ENCODE measurements around the gene LGALS7.
"Not testable (repeated sequence)": the region's sequence is repeated elsewhere in the genome, so short reads cannot be mapped to it uniquely, and the experiment has no call there.

LGALS7 gene

GRCh38 chr19:38800577-38801347, 27.4 kb upstream of the LGALS7 start:
- no peaks in the 10 kb centered on the region for H3K79me2 ChIP-seq (ENCODE audit: insufficient read depth, low read length)
- no peaks in the 10 kb centered on the region for H3K9me3 ChIP-seq (ENCODE audit: low read length)
- no peaks in the 10 kb centered on the region for H3K36me3 ChIP-seq (ENCODE audit: insufficient read depth, low read length)
- no peak overlapping the region for H2AFZ ChIP-seq (ENCODE audit: low read length)
- no peak overlapping the region for H3K4me2 ChIP-seq (ENCODE audit: low read length)
- no peak overlapping the region for H3K4me3 ChIP-seq (ENCODE audit: low read depth, low read length, poor library complexity, severe bottlenecking)
- no peak overlapping the region for H3K9ac ChIP-seq (ENCODE audit: low read length)
- no peaks in the 10 kb centered on the region for H3K4me1 ChIP-seq (ENCODE audit: insufficient read depth, low read length, severe bottlenecking)
- TF ChIP-seq CTCF (IDR thresholded peaks at IDR 0.05; ENCODE audit: low read length): no peak
- no peak for TF ChIP-seq EZH2 (IDR thresholded peaks at IDR 0.05; ENCODE audit: borderline replicate concordance, low read length)
- no peaks in the 10 kb centered on the region for H3K9me2 ChIP-seq (ENCODE audit: low read depth, low read length)
- no peaks in the 10 kb centered on the region for H3K27me3 ChIP-seq (ENCODE audit: insufficient read depth, low read length)
- no peak overlapping the region for H3K27ac ChIP-seq (ENCODE audit: low read depth, low read length, poor library complexity, severe bottlenecking)
- H3F3A ChIP-seq (ENCODE audit: insufficient read depth, low read length): no peaks in the 10 kb centered on the region
- H4K20me1 ChIP-seq (ENCODE audit: insufficient read depth, low read length): no peaks in the 10 kb centered on the region

DNA sequence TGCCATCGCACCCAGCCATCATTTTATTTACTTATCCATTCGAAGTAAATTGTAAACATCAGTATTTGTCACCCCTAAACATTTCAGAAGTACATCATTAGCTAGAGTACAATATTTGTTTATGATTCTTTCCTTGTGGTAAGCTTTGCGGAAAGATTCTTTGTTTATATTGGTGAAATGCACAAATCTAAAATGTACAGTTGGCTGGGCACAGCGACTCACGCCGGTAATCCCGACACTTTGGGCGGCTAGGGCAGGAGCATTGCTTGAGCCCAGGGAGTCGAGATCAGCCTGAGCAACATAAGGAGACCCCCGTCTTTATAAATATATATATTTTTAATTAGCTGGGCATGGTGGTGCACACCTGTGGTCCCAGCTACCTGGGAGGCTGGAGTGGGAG, 25.8 kb upstream of the LGALS7 start:
- no peaks in the 10 kb centered on the region for H4K20me1 ChIP-seq (ENCODE audit: insufficient read depth, low read length)
- no peak overlapping the region for H2AFZ ChIP-seq (ENCODE audit: low read length)
- no peaks in the 10 kb centered on the region for H3F3A ChIP-seq (ENCODE audit: insufficient read depth, low read length)
- H3K27ac ChIP-seq (ENCODE audit: low read depth, low read length, poor library complexity, severe bottlenecking): no peak overlapping the region
- no peaks in the 10 kb centered on the region for H3K9me2 ChIP-seq (ENCODE audit: low read depth, low read length)
- H3K4me3 ChIP-seq (ENCODE audit: low read depth, low read length, poor library complexity, severe bottlenecking): no peak overlapping the region
- no peaks in the 10 kb centered on the region for H3K4me1 ChIP-seq (ENCODE audit: insufficient read depth, low read length, severe bottlenecking)
- no peak overlapping the region for H3K9ac ChIP-seq (ENCODE audit: low read length)
- no peaks in the 10 kb centered on the region for H3K27me3 ChIP-seq (ENCODE audit: insufficient read depth, low read length)
- no peaks in the 10 kb centered on the region for H3K36me3 ChIP-seq (ENCODE audit: insufficient read depth, low read length)
- H3K9me3 ChIP-seq (ENCODE audit: low read length): no peaks in the 10 kb centered on the region
- H3K79me2 ChIP-seq (ENCODE audit: insufficient read depth, low read length): no peaks in the 10 kb centered on the region
- H3K4me2 ChIP-seq (ENCODE audit: low read length): no peak overlapping the region
- no peak for TF ChIP-seq CTCF (IDR thresholded peaks at IDR 0.05; ENCODE audit: low read length)
- no peak for TF ChIP-seq EZH2 (IDR thresholded peaks at IDR 0.05; ENCODE audit: borderline replicate concordance, low read length)

DNA sequence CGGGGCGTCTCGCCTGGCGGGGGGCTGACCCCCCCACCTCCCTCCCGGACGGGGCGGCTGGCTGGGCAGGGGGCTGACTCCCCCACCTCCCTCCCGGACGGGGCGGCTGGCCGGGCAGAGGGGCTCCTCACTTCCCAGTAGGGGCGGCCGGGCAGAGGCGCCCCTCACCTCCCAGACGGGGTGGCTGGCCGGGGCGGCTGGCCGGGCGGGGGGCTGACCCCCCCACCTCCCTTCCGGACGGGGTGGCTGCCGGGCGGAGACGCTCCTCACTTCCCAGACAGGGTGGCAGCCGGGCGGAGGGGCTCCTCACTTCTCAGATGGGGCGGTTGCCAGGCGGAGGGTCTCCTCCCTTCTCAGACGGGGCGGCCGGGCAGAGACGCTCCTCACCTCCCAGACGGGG, 24.5 kb upstream of the LGALS7 start:
- H3F3A ChIP-seq (ENCODE audit: insufficient read depth, low read length); H2AFZ ChIP-seq (ENCODE audit: low read length); H3K4me3 ChIP-seq (ENCODE audit: low read depth, low read length, poor library complexity, severe bottlenecking); H3K4me2 ChIP-seq (ENCODE audit: low read length); H4K20me1 ChIP-seq (ENCODE audit: insufficient read depth, low read length); H3K4me1 ChIP-seq (ENCODE audit: insufficient read depth, low read length, severe bottlenecking); H3K36me3 ChIP-seq (ENCODE audit: insufficient read depth, low read length); H3K9me3 ChIP-seq (ENCODE audit: low read length); H3K9me2 ChIP-seq (ENCODE audit: low read depth, low read length); H3K27ac ChIP-seq (ENCODE audit: low read depth, low read length, poor library complexity, severe bottlenecking); H3K9ac ChIP-seq (ENCODE audit: low read length); H3K27me3 ChIP-seq (ENCODE audit: insufficient read depth, low read length); H3K79me2 ChIP-seq (ENCODE audit: insufficient read depth, low read length): not testable (repeated sequence)

GRCh38 chr19:38796154-38796553, 22.8 kb upstream of the LGALS7 start:
- no peak overlapping the region for H3K27ac ChIP-seq (ENCODE audit: low read depth, low read length, poor library complexity, severe bottlenecking)
- H3K4me3 ChIP-seq (ENCODE audit: low read depth, low read length, poor library complexity, severe bottlenecking): no peak overlapping the region
- no peaks in the 10 kb centered on the region for H3K27me3 ChIP-seq (ENCODE audit: insufficient read depth, low read length)
- H3K36me3 ChIP-seq (ENCODE audit: insufficient read depth, low read length): no peaks in the 10 kb centered on the region
- no peak overlapping the region for H2AFZ ChIP-seq (ENCODE audit: low read length)
- peaks cover 13% of the 10 kb centered on the region for H3K4me1 ChIP-seq (ENCODE audit: insufficient read depth, low read length, severe bottlenecking)
- H4K20me1 ChIP-seq (ENCODE audit: insufficient read depth, low read length): no peaks in the 10 kb centered on the region
- no peak overlapping the region for H3K4me2 ChIP-seq (ENCODE audit: low read length)
- H3K9me2 ChIP-seq (ENCODE audit: low read depth, low read length): no peaks in the 10 kb centered on the region
- no peaks in the 10 kb centered on the region for H3K79me2 ChIP-seq (ENCODE audit: insufficient read depth, low read length)
- H3F3A ChIP-seq (ENCODE audit: insufficient read depth, low read length): no peaks in the 10 kb centered on the region
- no peaks in the 10 kb centered on the region for H3K9me3 ChIP-seq (ENCODE audit: low read length)
- no peak overlapping the region for H3K9ac ChIP-seq (ENCODE audit: low read length)
- TF ChIP-seq CTCF (IDR thresholded peaks at IDR 0.05; ENCODE audit: low read length) (no peak), EZH2 (IDR thresholded peaks at IDR 0.05; ENCODE audit: borderline replicate concordance, low read length) (no peak)

All from OCI-LY1 (cell line).